Vagina (tissue), 2 donors: ENCODE measurements around the gene ARAP3.

ENCODE experiments used
- CTCF ChIP-seq, 3 experiments: fragments of 450-650 bp in 2 of 3; fragments of 200-600 bp in 1 of 3; sonication (generic) in 1 of 3; IDR thresholded peaks; one replicate each; pipeline ENCODE4 v1.5.1; 2017 to 2019; ENCODE audit warnings: antibody characterized with exemption in 3 of 3, mild to moderate bottlenecking in 2 of 3, moderate library complexity in 2 of 3
- POLR2A ChIP-seq, 2 donors: fragments of 450-650 bp; IDR thresholded peaks; one replicate each; pipeline ENCODE4 v1.6.1; 2017; ENCODE audit warnings: antibody characterized with exemption in 2 of 2, mild to moderate bottlenecking in 2 of 2, moderate library complexity in 2 of 2
- POLR2AphosphoS5 ChIP-seq, 2 donors: sonication (generic); formaldehyde crosslinking; IDR thresholded peaks; one replicate each; pipeline ENCODE4 v1.9.0; 2017; ENCODE audit warnings: antibody characterized with exemption in 2 of 2, mild to moderate bottlenecking in 2 of 2, low read depth in 1 of 2; ENCODE audit not compliant: insufficient read depth in 1 of 2

GRCh38 chr5:141681295-141681694 is 735 bp downstream of the ARAP3 start:
- no peak for TF ChIP-seq CTCF (IDR thresholded peaks at IDR 0.05)
- no peak for TF ChIP-seq POLR2AphosphoS5 (IDR thresholded peaks at IDR 0.05; ENCODE audit: insufficient read depth in 1 of 2, low read depth in 1 of 2)
- no peak for TF ChIP-seq POLR2A (IDR thresholded peaks at IDR 0.05)
